Fibroblast of the aortic adventitia (primary cell): Measurements from ENCODE around the gene DPY19L1. TPM values are rescaled to one million over a fixed set of nuclear protein-coding genes. Genes with fewer than 3 reads are reported as not detected.

Experiments
- DNase-seq: peaks from one replicate; pipeline ENCODE4 v3.0.0-alpha.2; 2010; ENCODE audit warnings: low read depth
- H3K4me3 ChIP-seq: 2 replicates; pipeline ENCODE4 v1.5.1; 2011; ENCODE audit warnings: low read depth, mild to moderate bottlenecking, control low read depth, low read length, moderate library complexity
- CTCF ChIP-seq: IDR thresholded peaks from 2 replicates; pipeline ENCODE4 v1.5.1; 2011; ENCODE audit warnings: mild to moderate bottlenecking, low read length, control low read depth, inconsistent platforms; ENCODE audit not compliant: insufficient read depth
- total RNA-seq: library from RNA; depleted of rRNA; stranded (reverse); fragments of >200 nt; gene quantifications from 2 replicates; pipeline ENCODE4 v1.2.3, GENCODE V29; 2012; ENCODE audit warnings: low replicate concordance

Gene DPY19L1
- total RNA-seq, 1 donor, result 55.2 TPM

- DNase-seq, result no peak
- TF ChIP-seq CTCF, result no peak
These were observed 5.1 kb downstream of the DPY19L1 start for GRCh38 chr7:35032166-35032565.

GRCh38 chr7:35030848-35031247 is 6.4 kb downstream of the DPY19L1 start:
- no peak for TF ChIP-seq CTCF
- DNase-seq, result no peak
- H3K4me3 ChIP-seq, result no peak overlapping the region

More at GRCh38 chr7:35032166-35032565, 5.1 kb downstream of the DPY19L1 start:
- H3K4me3 ChIP-seq, result no peak overlapping the region

GRCh38 chr7:35029311-35029710 is 8.0 kb downstream of the DPY19L1 start:
- no peak for TF ChIP-seq CTCF
- no peak overlapping the region for H3K4me3 ChIP-seq
- DNase-seq, result no peak

GRCh38 chr7:35026150-35026549 is 11.1 kb downstream of the DPY19L1 start:
- DNase-seq, result no peak
- no peak for TF ChIP-seq CTCF
- H3K4me3 ChIP-seq, result no peak overlapping the region

- TF ChIP-seq CTCF, result no peak
- no peak for DNase-seq
- H3K4me3 ChIP-seq, result no peak overlapping the region
These were observed 11.9 kb downstream of the DPY19L1 start for GRCh38 chr7:35025369-35025870.

- H3K4me3 ChIP-seq, result no peak overlapping the region
These were observed 13.0 kb downstream of the DPY19L1 start for GRCh38 chr7:35024298-35024697.

More at GRCh38 chr7:35024298-35024697, 13.0 kb downstream of the DPY19L1 start:
- no peak for DNase-seq
- TF ChIP-seq CTCF, result no peak
